Smooth muscle cell of the brain vasculature (primary cell): ENCODE data around the gene RAET1G.

Experiments
- DNase-seq: peaks from one replicate; pipeline ENCODE4 v3.0.0-alpha.2; 2012; ENCODE audit warnings: low read depth, low spot score

The RAET1G gene

DNA sequence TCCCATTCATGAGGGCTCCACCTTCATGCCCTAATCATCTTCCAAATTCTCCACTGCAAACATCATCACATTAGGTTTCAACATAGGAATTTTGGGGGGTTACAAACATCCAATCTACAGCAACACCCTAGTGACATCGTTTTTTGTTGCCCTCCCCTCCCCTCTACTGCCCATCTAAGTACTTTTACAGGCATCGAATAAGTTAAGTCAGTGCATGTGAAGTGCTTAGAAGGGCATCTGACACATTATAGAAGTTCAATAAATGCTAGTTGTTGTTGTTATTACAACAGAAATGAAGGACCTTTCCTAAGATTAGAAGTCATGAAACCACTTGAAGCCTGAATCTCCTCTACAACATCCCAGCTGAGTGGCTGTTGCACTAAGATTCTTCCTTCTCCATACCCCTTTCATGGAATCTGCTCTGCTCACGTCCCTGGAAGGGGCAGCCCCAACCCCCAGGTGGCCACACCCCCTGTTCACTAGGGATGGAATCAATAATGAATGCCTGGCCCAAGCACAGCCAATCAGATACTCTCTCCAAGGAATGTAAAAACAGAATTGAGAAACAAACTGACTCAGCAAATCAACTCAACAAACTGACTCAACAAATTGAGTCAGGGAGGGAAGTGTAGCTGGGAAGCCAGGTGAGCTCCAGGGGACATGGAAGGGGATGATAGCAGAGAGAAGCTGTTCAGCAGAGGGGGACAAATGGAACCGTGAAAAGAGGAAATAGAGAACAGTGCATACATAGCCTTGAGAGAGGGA is 54.9 kb downstream of the RAET1G start:
- no peak for DNase-seq
